GM19025 (cell line): ENCODE measurements around the gene NDUFV3.
"Not testable (repeated sequence)": the region's sequence is repeated elsewhere in the genome, so short reads cannot be mapped to it uniquely, and the experiment has no call there.

Experiments used
- ATAC-seq: cut with Tn5 transposase; IDR thresholded peaks from one replicate; pipeline ENCODE4 v1.9.1; 2021; ENCODE audit warnings: mild to moderate bottlenecking, low read depth, moderate library complexity; ENCODE audit not compliant: unreplicated experiment

Gene NDUFV3

DNA sequence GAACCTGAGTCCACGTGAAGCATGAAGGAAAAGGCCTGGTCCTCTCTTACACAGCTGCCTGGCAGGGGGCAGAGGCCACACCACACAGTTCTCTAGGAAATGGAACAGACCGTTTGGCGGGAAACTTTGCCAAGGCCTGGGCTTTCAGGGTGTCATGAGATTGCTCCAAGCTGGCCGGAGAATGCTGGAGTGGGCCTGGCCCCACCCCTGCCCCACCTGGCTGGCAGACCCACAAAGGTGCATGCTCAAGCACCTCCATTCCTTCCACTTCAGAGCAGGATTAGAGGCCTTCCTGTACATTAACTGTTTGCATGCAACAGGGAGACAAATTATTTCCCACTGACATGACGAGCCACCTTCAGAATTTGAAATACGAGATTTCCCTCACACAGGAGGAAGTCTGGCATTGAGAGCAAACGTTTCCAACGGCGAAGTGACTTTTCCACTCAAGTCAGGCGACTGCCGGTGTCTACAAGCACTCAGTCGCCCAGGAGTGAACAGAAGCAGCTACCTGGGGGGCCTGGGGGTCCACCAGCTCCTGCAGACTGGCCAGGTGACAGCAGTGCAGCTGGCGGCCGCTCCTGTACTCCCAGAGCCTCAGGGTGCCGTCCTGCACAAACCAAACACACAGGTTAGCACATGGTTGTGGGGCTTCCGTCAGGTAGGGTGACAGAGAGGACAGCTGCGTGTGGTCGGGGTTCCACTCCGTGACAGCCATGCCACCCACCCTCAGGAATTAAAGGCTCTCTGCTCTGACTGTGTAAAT, 37.8 kb upstream of the NDUFV3 start:
- no peak for ATAC-seq

DNA sequence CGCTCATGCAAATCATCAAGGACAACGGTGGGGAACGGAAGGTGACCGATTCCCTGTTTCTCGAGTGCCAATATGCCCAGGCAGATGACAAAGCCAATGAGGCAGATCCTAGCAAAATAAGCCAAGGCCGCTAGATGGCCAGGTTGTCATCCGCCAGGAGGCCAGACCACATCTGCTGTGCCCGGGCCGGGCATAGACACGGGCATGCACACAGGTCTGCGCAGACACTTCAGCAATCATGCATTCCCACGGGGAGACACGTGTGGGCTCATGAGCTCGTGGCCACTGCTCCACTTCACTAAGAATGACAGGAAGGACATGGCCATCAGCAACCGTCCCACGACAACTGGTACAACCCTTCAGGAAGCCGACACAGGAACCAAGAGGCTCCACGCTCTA, 37.2 kb upstream of the NDUFV3 start:
- no peak for ATAC-seq

DNA sequence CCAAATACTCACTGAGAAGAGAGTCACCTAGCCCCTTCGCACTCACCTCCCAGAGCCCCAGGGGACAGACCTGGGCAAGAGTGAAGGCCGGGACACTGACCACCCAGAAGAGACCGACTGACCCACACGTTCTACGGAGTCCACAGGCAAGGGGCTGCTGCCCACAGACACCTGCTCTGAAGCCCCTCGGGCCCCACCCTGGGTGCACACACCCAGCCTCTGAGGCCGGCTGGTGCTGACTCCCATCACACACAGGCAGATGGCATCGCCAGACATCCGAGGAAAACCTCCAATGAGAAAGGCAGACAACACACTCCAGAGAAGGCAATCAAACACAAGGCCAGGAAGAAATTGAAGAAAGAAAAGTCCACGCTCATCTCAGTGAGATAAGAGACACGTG, 35.9 kb upstream of the NDUFV3 start:
- no peak for ATAC-seq

DNA sequence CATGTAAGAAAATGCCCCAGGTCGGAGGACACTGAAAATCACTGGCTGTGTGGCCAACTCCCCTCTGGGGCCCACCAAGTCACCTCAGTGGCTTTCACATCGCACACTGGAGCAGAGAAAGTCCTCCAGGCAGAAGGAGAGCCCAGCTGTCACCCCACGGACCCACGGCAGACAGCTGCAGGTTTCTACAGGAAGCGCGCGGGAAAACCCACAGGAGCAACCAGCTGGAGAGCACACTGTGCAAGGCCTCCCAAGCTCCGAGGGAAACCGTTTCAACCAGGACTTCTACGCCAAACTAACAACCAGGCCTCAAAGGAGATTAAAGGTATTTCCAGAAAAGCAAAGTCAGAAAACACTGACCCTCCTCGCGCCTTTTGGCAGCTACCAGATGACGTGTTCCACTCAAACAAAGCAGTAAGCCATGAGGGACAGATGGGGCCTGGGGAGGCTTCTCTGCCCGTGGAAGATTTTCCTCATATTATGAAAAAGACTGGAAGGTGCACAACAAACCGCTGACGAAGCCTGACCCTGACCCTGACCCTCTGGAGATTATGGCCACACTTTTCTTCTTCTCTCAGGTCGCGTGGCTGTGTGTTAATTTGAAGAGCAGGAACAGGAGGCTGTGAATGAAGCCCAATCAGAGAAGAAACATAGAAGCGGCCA, 34.8 kb upstream of the NDUFV3 start:
- no peak for ATAC-seq

DNA sequence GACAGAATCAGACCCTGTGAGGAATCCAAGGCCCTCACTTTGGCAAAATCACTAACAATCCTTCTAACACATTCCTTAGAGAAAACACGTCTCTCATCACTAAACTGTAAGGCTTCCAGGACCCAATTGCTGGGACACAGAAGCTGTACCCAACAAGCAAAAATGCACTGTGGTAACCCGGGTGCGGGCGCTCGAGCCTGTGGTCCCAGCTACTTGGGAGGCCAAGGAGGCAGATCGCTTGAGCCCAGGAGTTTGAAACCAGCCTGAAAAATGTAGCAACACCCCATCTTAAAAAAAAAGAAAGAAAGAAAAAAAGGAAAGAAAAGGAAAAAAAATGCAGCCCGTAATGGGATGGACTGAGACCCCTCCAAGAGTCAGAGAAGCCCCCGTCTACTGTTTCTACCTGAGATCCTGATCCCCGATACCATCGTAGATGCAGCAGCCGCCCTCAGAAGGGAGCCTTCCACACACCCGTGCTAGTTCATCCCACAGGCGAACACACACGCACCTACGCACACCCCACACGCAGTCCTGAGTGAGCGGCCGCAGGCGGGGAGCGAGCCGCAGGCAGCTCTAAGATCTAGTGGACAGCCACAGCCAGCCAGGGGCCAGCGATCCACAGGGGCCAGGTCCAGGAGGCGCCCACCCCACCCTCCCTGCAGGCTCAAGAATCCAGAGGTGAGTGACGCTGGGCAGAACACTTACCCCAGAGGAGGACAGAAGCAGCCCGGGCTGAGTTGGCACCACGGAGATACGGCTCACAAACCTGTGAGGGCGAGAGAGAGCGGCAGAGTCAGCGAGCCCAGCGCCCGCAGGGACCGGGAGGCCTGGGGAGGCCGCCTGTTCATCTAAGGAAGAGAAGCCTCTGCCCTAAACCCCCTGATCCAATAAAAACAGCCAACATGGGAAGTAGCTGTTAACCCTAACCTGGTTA, 33.9 kb upstream of the NDUFV3 start:
- no peak for ATAC-seq

DNA sequence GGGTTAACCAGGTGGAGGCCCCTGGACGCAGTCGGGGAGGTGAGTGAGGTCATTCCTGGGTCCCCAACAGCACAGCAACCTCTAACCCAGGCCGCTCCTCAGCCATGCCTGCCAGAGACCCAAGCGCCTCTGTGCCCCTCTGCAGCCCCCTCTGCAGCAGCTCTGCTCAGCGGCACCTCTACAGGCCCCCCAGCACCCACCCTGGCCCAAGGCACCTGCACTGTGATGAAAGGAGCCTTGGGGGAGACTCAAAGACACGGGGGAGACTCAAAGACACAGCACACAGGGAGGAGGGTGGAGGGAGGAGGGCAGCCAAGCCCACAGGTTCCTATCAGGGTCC, 33.2 kb upstream of the NDUFV3 start:
- no peak for ATAC-seq

DNA sequence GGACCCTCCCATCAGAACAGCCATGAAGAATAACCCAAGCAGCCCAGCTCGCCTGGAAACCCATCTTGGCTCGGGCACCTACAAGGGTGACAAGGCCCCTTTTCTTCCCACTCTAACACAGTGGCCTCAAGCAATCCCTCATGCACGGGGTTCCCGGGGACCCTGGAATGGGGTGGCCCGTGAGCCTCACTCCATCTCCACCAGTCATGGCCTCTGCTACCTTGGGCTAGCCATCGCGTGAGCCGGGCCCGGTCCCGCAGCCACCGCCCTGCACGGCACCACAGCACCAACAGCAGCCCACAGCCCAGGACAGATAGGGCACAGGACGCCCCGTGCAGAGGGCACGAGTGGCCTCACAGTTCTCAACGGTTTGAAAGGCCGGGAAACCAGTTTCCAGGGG, 32.8 kb upstream of the NDUFV3 start:
- ATAC-seq: no peak

DNA sequence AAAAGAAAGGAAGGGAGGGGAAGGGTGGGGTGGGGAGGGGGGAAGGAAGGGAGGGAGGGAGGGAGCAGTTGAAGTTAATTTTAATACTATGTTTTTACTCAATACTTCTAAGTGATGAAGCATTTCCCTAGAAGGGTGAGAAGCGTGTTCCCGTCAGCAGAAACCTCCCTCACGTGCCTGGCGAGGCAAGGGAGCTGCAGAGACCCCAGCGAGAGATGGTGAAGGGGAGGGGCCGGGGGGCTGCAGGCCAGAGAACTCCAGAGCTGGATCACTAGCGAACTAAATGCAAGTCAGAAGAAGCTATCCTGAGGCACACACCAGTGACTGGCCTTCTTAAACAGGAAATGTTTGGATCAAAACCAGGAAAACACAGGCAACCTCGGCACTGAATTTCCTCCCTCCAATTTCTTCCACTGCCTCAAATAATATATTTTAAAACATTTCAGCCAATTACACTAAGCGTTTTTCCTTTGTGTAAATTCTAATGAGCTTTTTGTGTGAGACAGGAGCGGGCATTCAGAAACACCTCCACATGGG, 31.7 kb upstream of the NDUFV3 start:
- ATAC-seq: no peak

DNA sequence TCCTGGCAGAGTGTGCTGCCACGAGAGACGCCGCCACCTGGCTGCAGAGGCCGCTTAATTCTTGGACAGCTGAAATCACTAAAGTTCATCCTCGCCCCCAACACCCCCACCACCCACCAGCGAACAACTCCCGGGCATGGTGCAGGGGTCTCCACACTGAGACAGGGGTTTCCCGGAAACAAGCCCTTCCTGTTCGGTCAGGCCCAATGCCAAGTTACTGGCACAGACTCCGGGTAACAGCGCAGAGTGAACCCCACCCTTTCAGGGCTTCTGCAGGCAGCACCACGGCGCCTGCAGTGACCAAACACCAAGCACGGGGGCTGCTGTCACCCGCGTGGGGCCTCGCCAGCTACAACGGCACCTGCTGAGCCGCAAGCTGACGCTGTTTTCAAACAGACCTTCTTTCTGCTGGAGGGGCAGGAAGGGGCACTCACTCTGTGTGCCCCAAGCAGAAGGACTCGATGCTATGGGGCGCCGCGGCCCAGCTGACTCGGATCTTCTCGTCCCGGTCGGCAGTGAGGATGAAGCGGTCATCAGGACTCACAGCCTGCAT, 31.2 kb upstream of the NDUFV3 start:
- ATAC-seq: no peak

DNA sequence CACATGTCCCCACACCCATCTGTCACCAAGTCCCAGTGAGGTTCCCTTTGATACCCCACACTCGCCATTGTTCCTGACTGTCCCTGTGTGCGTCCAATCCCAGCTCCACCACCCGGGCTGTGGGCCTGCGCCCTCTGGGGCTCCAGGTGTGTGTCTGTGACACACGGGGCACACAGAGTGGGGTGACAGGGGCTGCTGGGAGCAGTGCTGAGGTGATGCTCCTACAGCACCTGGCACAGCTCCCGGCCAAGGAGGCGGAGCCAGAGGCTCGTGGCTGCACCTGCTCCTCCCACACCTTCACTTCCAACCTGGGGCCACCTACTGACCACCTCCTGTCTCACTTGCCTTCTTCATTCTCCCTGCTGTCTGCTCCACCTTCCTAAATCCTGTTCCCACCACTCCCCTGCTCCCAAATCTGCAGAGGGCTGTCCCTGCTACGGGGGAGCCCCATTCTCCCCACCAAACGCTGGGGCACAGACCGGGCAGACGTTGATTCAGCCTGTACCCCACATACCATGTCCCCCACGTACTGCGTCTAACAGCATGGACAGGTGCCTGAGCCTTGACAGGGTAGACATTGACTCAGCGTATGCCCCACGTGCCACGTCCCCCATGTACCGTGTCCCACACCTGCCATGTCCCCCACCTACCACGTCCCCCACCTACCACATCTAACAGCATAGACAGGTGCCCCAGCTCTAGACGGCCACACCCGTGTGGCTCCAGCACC, 30.2 kb upstream of the NDUFV3 start:
- ATAC-seq: no peak

DNA sequence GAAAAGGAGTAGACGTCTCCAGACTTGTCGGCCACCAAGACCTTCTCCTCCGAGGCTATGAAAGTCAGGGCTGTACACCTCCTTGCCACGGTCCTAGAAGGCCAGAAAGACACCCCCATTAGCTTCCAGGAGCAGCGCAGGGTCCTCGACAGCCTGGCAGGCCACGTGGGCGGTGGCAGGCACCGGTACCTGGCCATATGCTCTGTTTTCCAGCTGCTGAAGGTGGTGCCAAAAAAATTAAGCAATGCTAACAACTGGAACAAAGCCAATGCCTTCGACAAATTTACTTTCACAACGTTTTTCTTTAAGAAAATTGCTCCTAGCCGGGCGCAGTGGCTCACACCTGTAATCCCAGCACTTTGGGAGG, 29.6 kb upstream of the NDUFV3 start:
- no peak for ATAC-seq

DNA sequence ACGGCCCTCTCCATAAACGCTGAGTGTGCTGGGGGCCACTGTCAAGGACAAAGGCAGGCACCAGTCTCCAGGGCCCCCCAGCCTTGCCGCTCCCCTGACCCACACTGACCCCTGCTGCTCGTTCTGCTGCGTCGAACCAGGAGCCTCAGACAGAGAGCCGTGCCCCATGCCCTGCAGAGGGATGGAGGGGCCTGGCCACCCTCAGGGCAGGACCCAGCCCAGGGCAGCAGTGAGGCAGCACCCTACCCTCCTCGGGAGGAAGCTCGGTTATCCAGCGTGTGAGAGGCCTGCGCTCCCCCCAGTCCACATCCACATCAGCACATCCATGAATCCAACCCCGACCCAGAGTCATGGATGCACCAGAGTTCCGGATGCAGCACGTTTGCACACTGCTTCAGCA, 28.8 kb upstream of the NDUFV3 start:
- ATAC-seq: no peak

DNA sequence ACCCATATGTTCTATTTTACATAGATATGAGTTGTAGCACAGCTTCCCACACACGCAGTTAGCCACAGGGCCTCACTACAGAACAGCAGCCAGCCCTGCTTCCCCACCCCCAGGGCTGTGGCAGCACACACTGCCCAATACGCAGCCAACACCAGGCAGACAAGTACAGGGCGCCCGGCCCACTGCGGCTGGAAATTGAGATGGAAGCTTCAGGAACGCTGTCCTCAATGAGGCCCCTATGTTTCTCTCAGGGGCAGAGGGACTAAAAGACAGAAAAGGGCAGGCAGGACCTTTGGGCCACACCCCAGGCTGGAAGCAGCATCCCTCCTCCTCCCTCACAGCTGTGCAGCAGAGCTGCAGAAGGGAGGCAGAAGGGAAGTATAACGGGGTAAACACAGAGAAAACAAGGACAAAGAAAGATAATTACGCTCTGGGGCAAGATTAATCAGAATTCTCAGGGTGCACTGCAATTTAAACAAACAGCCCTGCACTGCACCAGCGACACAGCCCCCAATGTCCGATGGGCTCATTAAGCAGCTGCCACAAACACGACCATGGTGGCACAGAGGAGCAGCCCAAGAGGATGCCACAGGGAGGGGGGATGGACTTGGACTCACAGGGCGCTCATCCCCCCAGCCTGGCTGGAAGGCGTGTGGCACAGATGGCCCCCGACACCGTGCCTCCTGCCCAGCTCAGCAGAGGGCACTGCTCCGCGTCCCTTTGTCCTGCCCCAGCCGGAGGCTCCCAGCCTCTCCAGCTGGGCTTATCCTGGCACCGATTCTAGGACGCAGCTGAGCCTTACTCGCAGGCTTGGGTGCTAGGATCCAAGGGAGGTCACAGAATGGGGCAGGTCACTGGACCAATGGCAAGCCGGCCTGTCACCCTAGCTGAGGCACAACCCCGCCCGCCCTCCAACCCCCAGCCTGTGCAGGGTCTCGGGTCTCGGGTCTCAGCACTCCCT, 28.0 kb upstream of the NDUFV3 start:
- ATAC-seq: no peak

DNA sequence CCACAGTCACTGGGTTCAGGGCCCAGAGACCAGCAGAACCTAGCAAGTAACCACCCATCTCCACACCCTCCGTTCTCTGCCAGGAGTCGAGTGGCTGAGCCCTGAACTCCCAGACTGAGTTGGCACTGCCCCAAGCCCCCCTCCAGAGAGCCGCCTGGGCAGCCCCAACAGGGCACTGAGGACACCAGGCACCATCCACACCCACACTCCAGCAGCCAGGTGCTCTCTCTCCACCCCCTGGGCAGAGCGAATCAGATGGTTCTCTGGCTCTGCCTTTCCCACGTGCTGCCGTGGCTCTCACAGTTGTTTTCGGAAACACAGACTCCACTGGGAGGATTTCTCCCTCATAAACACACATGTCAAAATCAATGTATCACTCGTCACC, 27.3 kb upstream of the NDUFV3 start:
- no peak for ATAC-seq

DNA sequence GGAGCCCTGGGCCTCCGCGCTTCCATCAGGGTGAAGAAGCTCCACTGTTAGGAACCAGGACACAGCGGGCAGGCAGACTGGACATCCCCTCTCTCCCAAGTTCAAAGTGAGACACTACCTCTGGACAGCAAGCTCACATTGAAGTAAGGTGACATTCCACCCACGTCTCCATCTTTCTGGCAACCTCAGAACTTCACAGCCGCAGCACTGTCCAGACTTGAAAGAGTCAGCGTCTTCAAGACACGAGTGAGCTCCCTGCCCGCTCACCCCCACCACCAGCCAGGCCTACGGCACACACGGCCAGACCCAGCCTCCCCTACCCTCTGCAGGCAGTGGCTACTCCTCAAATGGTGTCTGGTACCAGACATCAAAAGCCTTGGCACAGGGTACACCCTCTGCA, 24.9 kb upstream of the NDUFV3 start:
- no peak for ATAC-seq

DNA sequence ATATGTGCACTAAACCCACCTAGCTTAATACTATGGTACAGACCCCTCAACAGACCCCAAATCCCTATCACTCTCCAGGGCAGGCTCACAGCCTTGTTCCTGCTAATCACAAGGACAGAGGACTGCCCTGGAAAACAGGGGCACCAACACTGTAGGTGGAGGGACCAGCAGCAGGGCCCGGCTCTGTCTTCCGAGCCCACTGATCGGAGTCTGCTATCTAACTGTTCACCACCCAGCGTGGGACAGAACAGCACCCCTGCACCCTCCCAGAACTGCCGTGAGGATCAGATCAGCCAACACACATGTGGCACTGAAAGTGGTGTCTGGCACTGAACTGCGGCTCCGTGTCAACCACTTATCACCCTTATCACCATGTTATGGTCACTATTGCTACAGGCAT, 20.0 kb upstream of the NDUFV3 start:
- no peak for ATAC-seq

DNA sequence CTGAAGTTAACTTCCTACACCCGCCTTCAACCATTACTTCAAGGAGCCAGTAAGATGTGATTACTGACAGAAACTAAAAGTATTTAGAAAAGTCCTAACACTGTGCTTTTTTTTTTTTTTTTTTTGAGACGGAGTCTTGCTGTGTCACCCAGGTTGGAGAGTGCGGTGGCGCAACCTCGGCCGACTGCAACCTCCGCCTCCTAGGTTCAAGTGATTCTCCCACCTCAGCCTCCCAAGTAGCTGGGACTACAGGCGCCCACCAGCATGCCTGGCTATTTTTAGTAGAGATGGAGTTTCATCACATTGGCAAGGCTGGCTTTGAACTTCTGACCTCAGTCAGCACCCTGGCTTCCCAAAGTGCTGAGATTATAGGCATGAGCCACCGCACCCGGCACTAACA, 17.3 kb upstream of the NDUFV3 start:
- ATAC-seq: not testable (repeated sequence)

DNA sequence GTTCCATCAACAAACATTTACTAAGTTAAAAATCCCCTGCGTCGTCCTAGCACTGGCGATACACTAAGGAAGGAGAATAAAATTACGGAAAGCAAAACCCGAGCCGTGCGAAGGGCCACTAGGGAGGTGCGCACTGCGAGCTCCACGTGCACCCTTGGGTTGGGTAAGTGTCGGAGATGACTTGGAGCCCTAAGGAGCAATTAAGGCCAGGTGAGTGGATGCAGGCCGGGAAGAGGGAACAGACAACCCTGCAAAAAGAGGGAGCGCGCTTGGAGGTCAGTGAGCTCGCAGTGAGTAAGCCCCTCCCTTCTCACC, 14.5 kb upstream of the NDUFV3 start:
- ATAC-seq: peak; percentile 9
